ENCODE results near the gene ATP1B2. TPM values are rescaled to one million over a fixed set of nuclear protein-coding genes. Genes with fewer than 3 reads are reported as not detected.

The ATP1B2 gene
- total and polyA plus RNA-seq, 2 of the 8 experiments (the other 6 are each of a cell fraction or from before 2014, with no cell fraction given): 9.1 to 21.0 TPM

DNA sequence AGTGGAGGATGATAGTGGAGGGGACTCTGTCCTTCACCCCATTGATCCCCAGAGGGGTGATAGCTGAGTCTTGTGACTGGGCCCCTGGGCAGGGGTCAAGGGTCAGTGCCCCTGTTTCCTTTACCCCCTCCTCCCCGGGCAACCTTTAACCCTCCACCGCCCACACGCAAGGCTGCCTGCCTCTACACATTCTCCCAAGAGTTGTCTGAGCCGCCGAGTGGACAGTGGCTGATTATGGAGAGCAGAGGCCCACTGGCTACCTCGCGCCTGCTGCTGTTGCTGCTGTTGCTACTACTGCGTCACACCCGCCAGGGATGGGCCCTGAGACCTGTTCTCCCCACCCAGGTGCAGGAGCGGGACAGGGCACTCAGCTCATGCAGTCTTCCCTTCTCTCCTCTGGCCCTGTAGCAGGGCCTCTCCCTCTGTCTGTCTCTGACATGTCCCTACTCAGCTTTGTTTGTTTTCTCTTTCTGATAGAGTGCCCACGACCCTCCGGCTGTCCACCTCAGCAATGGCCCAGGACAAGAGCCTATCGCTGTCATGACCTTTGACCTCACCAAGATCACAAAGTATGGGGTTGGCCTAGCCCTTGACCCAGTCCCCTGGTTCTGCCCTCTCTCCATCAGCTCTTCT, 20.7 kb upstream of the ATP1B2 start, which contains the start of gene SHBG:
TSS of gene SHBG (plus strand) at position 197 of the 633 bp plus-strand sequence. CDS start at position 235, 38 bp downstream.
- Histone ChIP-seq H3K4me1 (replicated peaks in 1 of 4; ENCODE audit: control insufficient read depth in 3 of 4, insufficient read depth in 4 of 4, low read length in 3 of 4) (peaks cover 3 to 16% (median 4%) of the 10 kb centered on the region in 4 experiments; a peak in 5 of 7 replicates), H2AK5ac (ENCODE audit: low read depth, low read length) (no peak within 1 kb of the TSS), H2BK15ac (ENCODE audit: low read length) (no peak within 1 kb of the TSS), H3K27me3 (replicated peaks in 1 of 4; ENCODE audit: control insufficient read depth in 3 of 4, extremely low read depth in 1 of 4, insufficient read depth in 3 of 4, low read length in 3 of 4) (no peaks in the 10 kb centered on the region), H2AFZ (ENCODE audit: low read length) (no peak within 1 kb of the TSS), H3K36me3 (ENCODE audit: control insufficient read depth in 2 of 4, insufficient read depth in 4 of 4, low read length in 3 of 4) (peaks cover 0 to 4% (median 0%) of the 10 kb centered on the region in 4 experiments; a peak in 1 of 8 replicates), H4K20me1 (replicated peaks in 1 of 2; ENCODE audit: control insufficient read depth in 1 of 2, insufficient read depth in 2 of 2, low read length in 2 of 2) (no peaks in the 10 kb centered on the region), H3K23me2 (ENCODE audit: low read depth, low read length) (peaks cover 8% of the 10 kb centered on the region), H3K4me3 (ENCODE audit: extremely low read depth in 1 of 4, insufficient read depth in 2 of 4, low read depth in 3 of 4, low read length in 4 of 4) (no peak within 1 kb of the TSS), H3K4me2 (ENCODE audit: insufficient read depth in 1 of 2, low read depth in 2 of 2, low read length in 2 of 2) (no peak within 1 kb of the TSS), H4K8ac (ENCODE audit: extremely low read depth, insufficient read depth, low read length) (no peak within 1 kb of the TSS), H3K9me3 (ENCODE audit: insufficient read depth in 2 of 2, low read depth in 1 of 2, low read length in 1 of 2) (no peaks in the 10 kb centered on the region), H3K9ac (replicated peaks in 1 of 4; ENCODE audit: extremely low read depth in 1 of 4, low read depth in 3 of 4, low read length in 3 of 4) (no peak within 1 kb of the TSS), H4K91ac (replicated peaks; ENCODE audit: insufficient read length, low read length) (no peak within 1 kb of the TSS), H2BK20ac (ENCODE audit: low read length) (no peak within 1 kb of the TSS), H2BK12ac (ENCODE audit: low read depth, low read length) (0 out of 2 replicates have a peak within 1 kb of the TSS, but pooled peaks have one; percentile 9), H3K23ac (ENCODE audit: insufficient read length) (no peak within 1 kb of the TSS), H4K5ac (ENCODE audit: insufficient read length, low read depth, low read length) (no peak within 1 kb of the TSS), H3K14ac (ENCODE audit: insufficient read length) (no peak within 1 kb of the TSS), H2BK120ac (replicated peaks; ENCODE audit: low read depth, low read length) (no peak within 1 kb of the TSS), H3K4ac (replicated peaks; ENCODE audit: insufficient read length, low read depth, low read length) (no peak within 1 kb of the TSS), H3K79me1 (ENCODE audit: low read depth, low read length) (peaks cover 2% of the 10 kb centered on the region; the same call in 1 of the 2 replicates), H3K79me2 (ENCODE audit: control insufficient read depth in 1 of 2, insufficient read depth in 2 of 2, low read length in 2 of 2) (peaks cover 0 to 3% of the 10 kb centered on the region in 2 experiments; a peak in 1 of 4 replicates), H3K27ac (ENCODE audit: low read depth, low read length) (no peak within 1 kb of the TSS), H2BK5ac (ENCODE audit: low read depth, low read length) (no peak within 1 kb of the TSS), H3K56ac (replicated peaks; ENCODE audit: insufficient read length, low read depth, low read length) (no peak within 1 kb of the TSS), H3K18ac (ENCODE audit: extremely low read depth, low read length) (no peak within 1 kb of the TSS)
- 92% methylated on average over 13 of the region's 13 CpGs; no CpG with 5 or more reads in 1 of the 2 experiments for WGBS, 2 experiments (ENCODE audit: extremely low coverage in 1 of 2, insufficient coverage in 1 of 2, insufficient read length in 1 of 2, insufficient replicate concordance in 2 of 2, low coverage in 1 of 2, low lambda C conversion rate in 2 of 2, missing lambda C conversion rate in 1 of 2)
- ChIA-PET POLR2A (ENCODE audit: partially characterized antibody) (interaction anchor here (0.6 to 79.4 kb wide), 5 partner anchors 14 to 165 kb away, joined by 4 to 2272 read pairs (median 5); partner anchors contain the start of genes ATP1B2, TP53 and WRAP53), CTCF (ENCODE audit: partially characterized antibody) (interaction anchor here (0.7 to 15.7 kb wide), 8 partner anchors 12 to 558 kb away, joined by 3 to 332 read pairs (median 89); partner anchors contain the start of genes ATP1B2, DNAH2, FXR2 and TP53)
- no peak for TF ChIP-seq MAFK (IDR thresholded peaks at IDR 0.05; ENCODE audit: low read depth, low read length)
- TF ChIP-seq JUN (IDR thresholded peaks at IDR 0.05; ENCODE audit: low read depth, low read length): no peak
- no peak for TF ChIP-seq TBP (IDR thresholded peaks at IDR 0.05; ENCODE audit: low read depth, low read length)
- TF ChIP-seq, protein P1, sequence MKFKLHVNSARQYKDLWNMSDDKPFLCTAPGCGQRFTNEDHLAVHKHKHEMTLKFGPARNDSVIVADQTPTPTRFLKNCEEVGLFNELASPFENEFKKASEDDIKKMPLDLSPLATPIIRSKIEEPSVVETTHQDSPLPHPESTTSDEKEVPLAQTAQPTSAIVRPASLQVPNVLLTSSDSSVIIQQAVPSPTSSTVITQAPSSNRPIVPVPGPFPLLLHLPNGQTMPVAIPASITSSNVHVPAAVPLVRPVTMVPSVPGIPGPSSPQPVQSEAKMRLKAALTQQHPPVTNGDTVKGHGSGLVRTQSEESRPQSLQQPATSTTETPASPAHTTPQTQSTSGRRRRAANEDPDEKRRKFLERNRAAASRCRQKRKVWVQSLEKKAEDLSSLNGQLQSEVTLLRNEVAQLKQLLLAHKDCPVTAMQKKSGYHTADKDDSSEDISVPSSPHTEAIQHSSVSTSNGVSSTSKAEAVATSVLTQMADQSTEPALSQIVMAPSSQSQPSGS (IDR thresholded peaks at IDR 0.05; ENCODE audit: low read length): no peak
- no peak for TF ChIP-seq CBX8 (IDR thresholded peaks at IDR 0.05; ENCODE audit: borderline replicate concordance, low read depth, low read length)
- no peak for TF ChIP-seq RNF2 (IDR thresholded peaks at IDR 0.05; ENCODE audit: borderline replicate concordance, low read depth, low read length, missing control alignments, poor library complexity, severe bottlenecking)
- TF ChIP-seq SRF (IDR thresholded peaks at IDR 0.05; ENCODE audit: low read depth, low read length): no peak
- DNase-seq (ENCODE audit: low read depth in 1 of 2, low spot score in 2 of 2): no peak
- no peak for FAIRE-seq

Data from H1 (cell line).